Measurements from ENCODE around the gene B9D2. TPM values are rescaled to one million over a fixed set of nuclear protein-coding genes. Genes with fewer than 3 reads are reported as not detected.
A peak's percentile ranks its signal among the peaks of the same experiment; 100 is the strongest.
"Not testable (repeated sequence)": the region's sequence is repeated elsewhere in the genome, so short reads cannot be mapped to it uniquely, and the experiment has no call there.

B9D2 gene
- 0.25 and 4.5 TPM in 2 replicates for total RNA-seq (ENCODE audit: low replicate concordance)

DNA sequence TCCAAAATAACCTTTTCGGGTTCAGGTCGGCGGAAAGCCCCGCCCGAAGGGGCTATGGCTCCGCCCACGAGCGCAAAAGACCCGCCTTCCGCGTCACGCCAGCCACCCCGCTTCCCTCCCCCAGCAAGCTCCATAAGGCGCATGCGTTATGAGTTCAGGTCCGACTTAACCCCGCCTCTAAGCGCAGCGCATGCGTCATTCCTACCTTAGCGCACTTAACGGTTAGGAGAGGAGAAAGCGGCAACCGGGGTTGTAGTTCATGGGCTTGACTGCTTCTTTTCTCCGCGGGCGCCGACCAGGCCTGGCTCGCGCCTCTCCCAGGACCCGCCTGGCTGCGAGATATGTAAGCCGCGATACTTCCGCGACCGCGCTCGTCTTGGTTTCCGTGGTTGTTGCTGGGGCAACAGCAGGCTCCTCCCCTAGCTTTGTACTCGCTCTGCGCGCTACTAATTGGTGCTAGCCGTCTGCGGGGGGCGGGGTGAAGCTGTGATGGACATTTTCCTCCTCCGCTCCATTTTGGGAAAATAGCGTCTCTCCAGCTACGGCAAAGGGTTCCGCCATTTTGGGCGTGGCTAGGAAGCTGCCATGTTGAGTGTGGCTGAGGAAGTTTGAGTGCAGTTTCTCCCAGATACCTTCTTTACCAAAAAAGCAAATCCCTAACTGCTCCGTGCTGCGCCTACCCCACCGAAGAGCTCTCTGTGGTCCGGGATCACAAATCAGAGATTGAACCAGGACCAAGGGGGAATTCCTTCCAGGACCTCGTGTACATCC, at the start of gene B9D2:
Gene B9D2, minus strand, starts transcription at position 397 of the 771 bp plus-strand sequence. CDS start 630 bp downstream, outside the sequence.
- peak; percentile 99 for DNase-seq (ENCODE audit: low read depth)
- peak within 1 kb of the TSS; percentile 94 for H3K4me3 ChIP-seq (ENCODE audit: low read depth, low read length)
- TF ChIP-seq, protein P1, sequence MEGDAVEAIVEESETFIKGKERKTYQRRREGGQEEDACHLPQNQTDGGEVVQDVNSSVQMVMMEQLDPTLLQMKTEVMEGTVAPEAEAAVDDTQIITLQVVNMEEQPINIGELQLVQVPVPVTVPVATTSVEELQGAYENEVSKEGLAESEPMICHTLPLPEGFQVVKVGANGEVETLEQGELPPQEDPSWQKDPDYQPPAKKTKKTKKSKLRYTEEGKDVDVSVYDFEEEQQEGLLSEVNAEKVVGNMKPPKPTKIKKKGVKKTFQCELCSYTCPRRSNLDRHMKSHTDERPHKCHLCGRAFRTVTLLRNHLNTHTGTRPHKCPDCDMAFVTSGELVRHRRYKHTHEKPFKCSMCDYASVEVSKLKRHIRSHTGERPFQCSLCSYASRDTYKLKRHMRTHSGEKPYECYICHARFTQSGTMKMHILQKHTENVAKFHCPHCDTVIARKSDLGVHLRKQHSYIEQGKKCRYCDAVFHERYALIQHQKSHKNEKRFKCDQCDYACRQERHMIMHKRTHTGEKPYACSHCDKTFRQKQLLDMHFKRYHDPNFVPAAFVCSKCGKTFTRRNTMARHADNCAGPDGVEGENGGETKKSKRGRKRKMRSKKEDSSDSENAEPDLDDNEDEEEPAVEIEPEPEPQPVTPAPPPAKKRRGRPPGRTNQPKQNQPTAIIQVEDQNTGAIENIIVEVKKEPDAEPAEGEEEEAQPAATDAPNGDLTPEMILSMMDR (IDR thresholded peaks at IDR 0.05; ENCODE audit: insufficient read depth, low read length), result no peak

GRCh38 chr19:41412953-41413352, 49.0 kb upstream of the B9D2 start:
- no peak overlapping the region for H3K4me3 ChIP-seq (ENCODE audit: low read depth, low read length)
- TF ChIP-seq, protein P1 (IDR thresholded peaks at IDR 0.05; ENCODE audit: insufficient read depth, low read length), result no peak
- DNase-seq (ENCODE audit: low read depth), result no peak

- TF ChIP-seq, protein P1 (IDR thresholded peaks at IDR 0.05; ENCODE audit: insufficient read depth, low read length), result no peak
- H3K4me3 ChIP-seq (ENCODE audit: low read depth, low read length), result no peak overlapping the region
- DNase-seq (ENCODE audit: low read depth), result no peak
Measured at GRCh38 chr19:41411968-41412265, 48.0 kb upstream of the B9D2 start.

DNA sequence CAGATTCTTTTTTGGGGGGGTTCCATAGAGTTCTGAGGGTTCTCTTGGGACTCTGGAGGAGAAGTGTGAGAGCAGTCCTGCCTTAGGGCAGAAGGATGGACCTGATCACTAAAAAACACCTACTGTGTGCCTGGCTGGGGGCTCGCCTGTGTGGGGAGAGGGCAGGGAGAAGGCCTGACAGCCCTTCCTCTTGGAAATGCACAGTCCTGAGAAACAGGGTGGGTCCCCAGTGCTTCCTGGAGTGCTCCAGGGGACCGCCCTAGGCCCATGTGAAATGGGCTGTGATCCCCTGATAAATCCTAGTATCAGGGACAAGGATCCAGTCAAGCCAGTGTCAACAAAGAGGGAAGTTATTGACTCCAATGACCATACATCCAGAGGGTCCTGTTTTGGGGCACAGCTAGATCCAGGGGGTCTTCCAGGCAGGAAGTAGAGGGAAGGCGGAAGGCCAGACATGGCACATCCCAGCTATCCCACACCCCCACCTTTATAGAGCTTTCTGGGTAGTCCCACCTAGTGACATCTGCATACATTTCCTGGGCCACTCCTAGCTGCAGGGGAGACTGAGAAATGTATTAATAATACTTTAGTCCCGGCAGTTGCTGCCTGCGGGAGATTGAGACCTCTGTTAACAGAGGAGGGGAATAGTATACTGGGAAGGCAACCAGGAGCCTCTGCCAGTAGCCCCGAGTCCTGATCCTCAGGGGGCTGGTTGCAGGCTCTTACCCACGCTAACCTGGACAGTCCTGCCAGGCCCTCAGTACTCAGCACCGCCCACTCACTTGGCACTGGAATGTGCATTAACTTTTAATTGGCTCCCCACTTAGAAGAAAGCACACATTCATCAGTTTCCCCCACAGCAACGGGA, 47.4 kb upstream of the B9D2 start:
- DNase-seq (ENCODE audit: low read depth), result no peak
- no peak overlapping the region for H3K4me3 ChIP-seq (ENCODE audit: low read depth, low read length)
- TF ChIP-seq, protein P1 (IDR thresholded peaks at IDR 0.05; ENCODE audit: insufficient read depth, low read length), result no peak

GRCh38 chr19:41410336-41411054, 46.5 kb upstream of the B9D2 start:
- H3K4me3 ChIP-seq (ENCODE audit: low read depth, low read length), result no peak overlapping the region
- DNase-seq (ENCODE audit: low read depth), result no peak
- TF ChIP-seq, protein P1 (IDR thresholded peaks at IDR 0.05; ENCODE audit: insufficient read depth, low read length), result no peak

GRCh38 chr19:41409288-41409687, 45.3 kb upstream of the B9D2 start:
- TF ChIP-seq, protein P1 (IDR thresholded peaks at IDR 0.05; ENCODE audit: insufficient read depth, low read length), result no peak
- peak; percentile 29 for DNase-seq (ENCODE audit: low read depth)
- H3K4me3 ChIP-seq (ENCODE audit: low read depth, low read length), result no peak overlapping the region

GRCh38 chr19:41408846-41409245, 44.9 kb upstream of the B9D2 start:
- H3K4me3 ChIP-seq (ENCODE audit: low read depth, low read length); DNase-seq (ENCODE audit: low read depth): not testable (repeated sequence)

All from fibroblast of the aortic adventitia (primary cell).